RWPE2 (cell line): Measurements from ENCODE around the gene ETV4.

Experiments used
- ATAC-seq: fragments of 200-7000 bp; cut with Tn5 transposase; 3 replicates; pipeline ENCODE4 v1.9.1; 2021; ENCODE audit warnings: low read depth
- DNase-seq: peaks from one replicate; pipeline ENCODE4 v3.0.0-alpha.2; 2020; ENCODE audit warnings: low spot score
- H3K27ac ChIP-seq: fragments of 450-650 bp; 2 replicates; pipeline ENCODE4 v1.5.1; 2017; ENCODE audit warnings: mild to moderate bottlenecking; ENCODE audit not compliant: poor library complexity, severe bottlenecking
- H3K27me3 ChIP-seq: fragments of 250-450 bp; sonication (Bioruptor Pico); 2 replicates; pipeline ENCODE4 v1.5.1; 2021; ENCODE audit warnings: mild to moderate bottlenecking, moderate library complexity; ENCODE audit not compliant: insufficient read depth, poor library complexity, severe bottlenecking
- H3K36me3 ChIP-seq: fragments of 250-450 bp; sonication (Bioruptor Pico); 2 replicates; pipeline ENCODE4 v1.5.1; 2020; ENCODE audit warnings: low read depth, mild to moderate bottlenecking, moderate library complexity
- H3K4me1 ChIP-seq: fragments of 250-450 bp; sonication (Bioruptor Pico); 2 replicates; pipeline ENCODE4 v1.5.1; 2021; ENCODE audit warnings: mild to moderate bottlenecking, moderate library complexity; ENCODE audit not compliant: insufficient read depth, poor library complexity, severe bottlenecking
- H3K4me3 ChIP-seq: fragments of 250-450 bp; sonication (Bioruptor Pico); 2 replicates; pipeline ENCODE4 v1.5.1; 2021; ENCODE audit warnings: mild to moderate bottlenecking, moderate library complexity; ENCODE audit not compliant: severe bottlenecking
- H3K9me3 ChIP-seq: fragments of 250-450 bp; sonication (Bioruptor Pico); 2 replicates; pipeline ENCODE4 v1.5.1; 2021; ENCODE audit warnings: mild to moderate bottlenecking, moderate library complexity; ENCODE audit not compliant: severe bottlenecking
- CTCF ChIP-seq: fragments of 450-650 bp; IDR thresholded peaks from one replicate; pipeline ENCODE4 v1.5.1; 2017; ENCODE audit warnings: mild to moderate bottlenecking, moderate library complexity; ENCODE audit not compliant: poor library complexity, severe bottlenecking

ETV4 gene

DNA sequence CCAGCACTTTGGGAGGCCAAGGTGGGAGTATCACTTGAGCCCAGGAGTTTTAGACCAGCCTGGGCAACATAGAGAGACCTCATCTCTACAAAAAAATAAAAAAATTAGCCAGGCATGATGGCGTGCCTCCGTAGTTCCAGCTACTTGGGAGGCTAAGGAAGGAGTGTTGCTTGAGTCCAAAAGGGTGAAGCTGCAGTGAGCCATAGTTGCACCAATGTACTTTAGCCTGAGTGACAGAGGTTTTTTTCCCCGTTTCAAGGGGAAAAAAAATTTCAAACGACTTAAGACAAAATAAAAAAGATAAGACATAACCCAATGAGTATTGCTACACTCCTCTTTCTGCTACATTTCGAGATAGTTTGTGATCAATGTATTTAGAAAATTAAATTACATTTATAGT, 55.5 kb downstream of the ETV4 start:
- peaks cover 1% of the 10 kb centered on the region for H3K4me1 ChIP-seq
- DNase-seq (no peak), ATAC-seq (no peak)
- no peak for TF ChIP-seq CTCF
- H3K36me3 ChIP-seq = peaks cover 54% of the 10 kb centered on the region
- H3K27ac ChIP-seq = no peak overlapping the region
- H3K27me3 ChIP-seq = no peaks in the 10 kb centered on the region
- H3K9me3 ChIP-seq = no peaks in the 10 kb centered on the region
- H3K4me3 ChIP-seq = no peak overlapping the region

DNA sequence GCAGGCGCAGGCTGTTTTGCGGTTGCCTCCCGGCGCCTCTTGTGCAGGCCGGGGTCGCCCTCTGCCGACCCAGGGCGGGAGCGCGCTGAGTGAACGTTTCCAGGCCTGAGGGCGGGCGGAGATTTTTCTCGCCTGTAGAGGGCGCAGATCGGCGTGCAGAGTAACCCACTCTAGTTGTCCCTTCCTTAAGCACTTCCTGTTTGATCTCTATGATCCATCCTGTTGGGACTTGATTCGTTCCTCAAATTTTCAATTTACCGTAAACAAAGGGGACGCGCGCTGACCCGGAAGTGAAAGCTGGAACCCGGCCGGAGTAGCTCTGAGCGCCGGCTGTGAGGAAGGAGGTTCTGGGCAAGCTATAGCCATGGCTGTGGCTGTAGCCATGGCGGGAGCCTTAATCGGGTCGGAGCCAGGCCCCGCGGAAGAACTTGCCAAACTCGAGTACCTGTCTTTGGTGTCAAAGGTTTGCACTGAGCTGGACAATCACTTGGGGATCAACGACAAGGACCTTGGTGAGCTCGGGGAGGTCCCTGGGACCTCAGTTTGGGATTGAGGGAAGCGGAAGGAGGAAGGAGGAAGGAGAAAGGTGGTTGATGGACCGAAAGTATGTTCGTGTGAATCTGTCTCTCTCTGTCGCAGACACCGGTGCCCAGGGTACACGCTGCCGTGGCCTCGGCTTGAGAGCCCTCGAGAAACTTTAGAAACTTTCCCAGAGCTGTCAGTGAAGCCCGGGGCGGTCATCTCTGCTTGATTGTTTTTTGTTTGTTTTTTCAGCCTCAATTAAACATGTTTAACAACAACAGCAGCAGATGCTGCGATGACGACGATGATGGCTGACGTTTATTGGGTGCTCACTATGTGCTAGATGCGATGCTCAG, 62.2 kb downstream of the ETV4 start, which contains the start of gene DHX8:
TSS of gene DHX8 (plus strand) at position 302 of the 878 bp plus-strand sequence. CDS start at position 365, 63 bp downstream.
- peak; percentile 95 for ATAC-seq
- Histone ChIP-seq H3K27me3 (no peaks in the 10 kb centered on the region), H3K36me3 (no peaks in the 10 kb centered on the region), H3K4me3 (peak within 1 kb of the TSS; percentile 48), H3K4me1 (peaks cover 7% of the 10 kb centered on the region), H3K9me3 (no peaks in the 10 kb centered on the region), H3K27ac (peak within 1 kb of the TSS; percentile 57)
- DNase-seq = peak; percentile 95
- TF ChIP-seq CTCF = peak; percentile 100

DNA sequence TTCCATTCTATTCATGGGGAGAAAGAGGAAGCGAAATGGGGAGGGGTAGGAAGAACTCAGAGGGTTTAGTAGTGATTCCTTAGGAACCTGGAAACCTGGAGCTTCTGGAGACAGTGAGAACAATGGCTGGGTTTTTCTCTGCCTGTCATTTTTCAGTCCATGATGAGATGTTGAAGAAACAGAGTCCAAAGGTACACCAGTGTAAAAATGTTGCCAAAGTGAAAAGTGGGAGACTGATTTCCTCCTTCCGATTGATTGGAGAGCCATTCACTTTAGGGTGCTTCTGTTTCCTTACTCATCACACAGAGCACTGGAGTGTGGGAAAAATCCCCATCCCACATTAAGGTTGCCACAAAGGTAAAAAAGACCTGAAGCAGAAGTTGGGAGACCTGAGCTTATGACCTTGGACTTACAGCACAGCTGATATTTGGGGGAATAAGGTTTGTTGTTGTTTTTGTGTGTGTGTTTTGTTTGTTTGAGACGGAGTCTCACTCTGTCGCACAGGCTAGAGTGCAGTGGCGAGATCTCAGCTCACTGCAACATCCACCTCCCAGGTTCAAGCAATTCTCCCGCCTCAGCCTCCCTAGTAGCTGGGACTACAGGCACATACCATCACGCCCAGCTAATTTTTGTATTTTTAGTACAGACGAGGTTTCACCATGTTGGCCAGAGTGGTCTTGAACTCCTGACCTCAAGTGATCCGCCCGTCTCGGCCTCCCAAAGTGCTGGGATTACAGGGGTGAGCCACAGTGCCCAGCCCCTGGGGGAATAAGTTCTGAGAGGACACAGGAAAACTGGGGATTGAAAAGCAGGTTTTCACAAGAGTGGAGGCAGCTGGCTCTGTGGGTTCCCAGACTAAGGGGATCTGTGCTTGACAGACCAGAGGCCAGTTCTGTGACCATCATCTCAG, 63.8 kb downstream of the ETV4 start:
- Histone ChIP-seq H3K27me3 (no peaks in the 10 kb centered on the region), H3K27ac (no peak overlapping the region), H3K4me1 (peaks cover 7% of the 10 kb centered on the region), H3K36me3 (no peaks in the 10 kb centered on the region), H3K4me3 (no peak overlapping the region), H3K9me3 (no peaks in the 10 kb centered on the region)
- DNase-seq (no peak), ATAC-seq (no peak)
- no peak for TF ChIP-seq CTCF

GRCh38 chr17:43479948-43480347, 66.2 kb downstream of the ETV4 start:
- Histone ChIP-seq H3K4me1 (no peaks in the 10 kb centered on the region), H3K36me3 (no peaks in the 10 kb centered on the region), H3K4me3 (no peak overlapping the region), H3K9me3 (no peaks in the 10 kb centered on the region), H3K27ac (no peak overlapping the region), H3K27me3 (no peaks in the 10 kb centered on the region)
- TF ChIP-seq CTCF = no peak
- ATAC-seq = no peak
- DNase-seq = no peak
